SK-N-SH (cell line): Measurements from ENCODE around the gene ARHGEF3. TPM values are rescaled to one million over a fixed set of nuclear protein-coding genes. Genes with fewer than 3 reads are reported as not detected.
A peak's percentile ranks its signal among the peaks of the same experiment; 100 is the strongest.

Experiments used
- CTCF ChIA-PET: fragments of 300-600, 350-600 bp; formaldehyde crosslinking; extraction: SDS; loops from one replicate; lab custom pipeline; 2021; lab: Yijun Ruan, JAX
- POLR2A ChIA-PET: fragments of 350-600 bp; sonication (Branson Sonifier 250); formaldehyde crosslinking; extraction: SDS; loops from one replicate; lab custom pipeline; 2020; ENCODE audit warnings: antibody characterized with exemption, inconsistent platforms; lab: Yijun Ruan, JAX
- DNase-seq: peaks from one replicate; pipeline ENCODE4 v3.0.0; 2012
- H2AFZ ChIP-seq: fragments of 200-600 bp; sonication (generic); 2 replicates; pipeline ENCODE4 v1.8.1; 2016; ENCODE audit warnings: antibody characterized with exemption, mild to moderate bottlenecking, low read depth
- H3F3A ChIP-seq: fragments of 200-600 bp; sonication (generic); replicated peaks from 2 replicates; pipeline ENCODE3; 2016; ENCODE audit warnings: antibody characterized with exemption, mild to moderate bottlenecking; ENCODE audit not compliant: insufficient read depth
- H3K27ac ChIP-seq, 2 experiments: fragments of 200-500 bp in 1 of 2; fragments of 200-600 bp in 1 of 2; sonication (Bioruptor generic) in 1 of 2; sonication (generic), shearing (Covaris generic) in 1 of 2; 2 replicates each; pipeline versions ENCODE4 v1.5.1 to v1.6.1; 2014 to 2016; ENCODE audit warnings: low read depth in 2 of 2, inconsistent platforms in 1 of 2, low read length in 1 of 2, mild to moderate bottlenecking in 1 of 2, mixed read lengths in 1 of 2
- H3K27me3 ChIP-seq: fragments of 200-600 bp; sonication (generic), shearing (Covaris generic); 2 replicates; pipeline ENCODE4 v1.6.1; 2016; ENCODE audit warnings: mixed run types; ENCODE audit not compliant: insufficient read depth
- H3K36me3 ChIP-seq, 2 experiments: fragments of 200-500 bp in 1 of 2; fragments of 200-600 bp in 1 of 2; sonication (Bioruptor generic) in 1 of 2; sonication (generic) in 1 of 2; replicated peaks in 1 of 2; 2 replicates each; pipeline versions ENCODE3 to v1.5.1; 2014 to 2016; ENCODE audit warnings: low read length in 1 of 2, mild to moderate bottlenecking in 1 of 2; ENCODE audit not compliant: insufficient read depth in 2 of 2, control insufficient read depth in 1 of 2
- H3K4me1 ChIP-seq, 2 experiments: fragments of 200-500 bp in 1 of 2; fragments of 200-600 bp in 1 of 2; sonication (Bioruptor generic) in 1 of 2; sonication (generic), shearing (Covaris generic) in 1 of 2; 2 replicates each; pipeline versions ENCODE4 v1.5.1 to v1.6.1; 2014 to 2016; ENCODE audit warnings: low read depth in 1 of 2, low read length in 1 of 2, mixed run types in 1 of 2; ENCODE audit not compliant: insufficient read depth in 2 of 2, control insufficient read depth in 1 of 2
- H3K4me2 ChIP-seq: fragments of 200-600 bp; sonication (generic), shearing (Covaris generic); 2 replicates; pipeline ENCODE4 v1.6.1; 2017; ENCODE audit warnings: mixed run types
- H3K4me3 ChIP-seq, 2 experiments: fragments of 200-500 bp in 1 of 2; fragments of 200-600 bp in 1 of 2; sonication (Bioruptor generic) in 1 of 2; sonication (generic), shearing (Covaris generic) in 1 of 2; 2 replicates each; pipeline versions ENCODE4 v1.5.1 to v1.8.1; 2014 to 2016; ENCODE audit warnings: low read depth in 2 of 2, inconsistent platforms in 1 of 2, low read length in 1 of 2, mild to moderate bottlenecking in 1 of 2, mixed read lengths in 1 of 2, moderate library complexity in 1 of 2
- H3K79me2 ChIP-seq: fragments of 200-600 bp; sonication (generic); 2 replicates; pipeline ENCODE4 v1.8.1; 2017; ENCODE audit warnings: mild to moderate bottlenecking; ENCODE audit not compliant: insufficient read depth
- H3K9ac ChIP-seq: fragments of 200-600 bp; sonication (generic); 2 replicates; pipeline ENCODE4 v1.6.1; 2017; ENCODE audit warnings: mixed run types
- H3K9me2 ChIP-seq: fragments of 200-600 bp; sonication (generic); 2 replicates; pipeline ENCODE4 v1.6.1; 2017; ENCODE audit warnings: mixed run types
- H3K9me3 ChIP-seq: fragments of 200-600 bp; sonication (generic); 2 replicates; pipeline ENCODE4 v1.6.1; 2017; ENCODE audit warnings: mixed run types, mild to moderate bottlenecking, moderate library complexity
- H4K20me1 ChIP-seq: fragments of 200-600 bp; sonication (generic); 2 replicates; pipeline ENCODE4 v1.6.1; 2017; ENCODE audit warnings: mild to moderate bottlenecking, mixed run types; ENCODE audit not compliant: insufficient read depth
- CHD2 ChIP-seq: fragments of 150-350 bp; IDR thresholded peaks from 2 replicates; pipeline ENCODE4 v1.6.1; 2018; ENCODE audit warnings: low read length; ENCODE audit not compliant: partially characterized antibody
- ELF1 ChIP-seq: IDR thresholded peaks from 2 replicates; pipeline ENCODE4 v1.4.0; 2012
- EP300 ChIP-seq, 2 experiments: IDR thresholded peaks; 2 replicates each; pipeline versions ENCODE4 v1.4.0 to v1.6.1; 2012; ENCODE audit warnings: borderline replicate concordance in 1 of 2, low read depth in 1 of 2, low read length in 1 of 2
- FOXJ3 ChIP-seq: sonication (generic); formaldehyde crosslinking; IDR thresholded peaks from 2 replicates; pipeline ENCODE4 v1.5.1; 2020; ENCODE audit warnings: mild to moderate bottlenecking, missing genetic modification reagents
- GABPA ChIP-seq: IDR thresholded peaks from 2 replicates; pipeline ENCODE4 v1.4.0; 2012; ENCODE audit warnings: low read depth, mild to moderate bottlenecking
- GATA2 ChIP-seq: sonication (generic); formaldehyde crosslinking; IDR thresholded peaks from 2 replicates; pipeline ENCODE4 v1.5.0; 2020; ENCODE audit warnings: mild to moderate bottlenecking, missing genetic modification reagents
- IRF3 ChIP-seq: fragments of 150-350 bp; IDR thresholded peaks from 2 replicates; pipeline ENCODE4 v1.6.1; 2016; ENCODE audit warnings: mild to moderate bottlenecking, low read depth, low read length
- JUND ChIP-seq: IDR thresholded peaks from 2 replicates; pipeline ENCODE4 v1.4.0; 2012
- MAX ChIP-seq: IDR thresholded peaks from 2 replicates; pipeline ENCODE4 v1.4.0; 2012; ENCODE audit warnings: low read depth
- MEF2A ChIP-seq: IDR thresholded peaks from 2 replicates; pipeline ENCODE4 v1.4.0; 2012; ENCODE audit warnings: low read depth, borderline replicate concordance
- NFIC ChIP-seq: IDR thresholded peaks from 2 replicates; pipeline ENCODE4 v1.4.0; 2012; ENCODE audit warnings: borderline replicate concordance
- POLR2AphosphoS5 ChIP-seq: IDR thresholded peaks from 2 replicates; pipeline ENCODE4 v1.6.1; 2012; ENCODE audit warnings: low read depth, low read length
- RFX5 ChIP-seq: IDR thresholded peaks from 2 replicates; pipeline ENCODE4 v1.6.1; 2012; ENCODE audit warnings: mild to moderate bottlenecking, improper control_type of control experiment, low read length
- SMC3 ChIP-seq: IDR thresholded peaks from 2 replicates; pipeline ENCODE4 v1.6.1; 2012; ENCODE audit warnings: low read depth, low read length, improper control_type of control experiment
- TCF12 ChIP-seq: IDR thresholded peaks from 2 replicates; pipeline ENCODE4 v1.4.0; 2012
- TEAD4 ChIP-seq: IDR thresholded peaks from 2 replicates; pipeline ENCODE4 v1.4.0; 2012; ENCODE audit warnings: mild to moderate bottlenecking, borderline replicate concordance; ENCODE audit not compliant: insufficient read depth
- USF2 ChIP-seq: fragments of 150-350 bp; IDR thresholded peaks from 2 replicates; pipeline ENCODE4 v1.6.1; 2017; ENCODE audit warnings: antibody characterized with exemption, low read length, low read depth, borderline replicate concordance
- YY1 ChIP-seq: IDR thresholded peaks from 2 replicates; pipeline ENCODE4 v1.4.0; 2012; ENCODE audit warnings: low read depth, mild to moderate bottlenecking
- WGBS: methylation state at CpG from one replicate; pipeline ENCODE4 v1.1.6; 2017; ENCODE audit warnings: low lambda C conversion rate; 5-methylcytosine and 5-hydroxymethylcytosine counted together
- polyA plus RNA-seq, 3 experiments: library from polyadenylated mRNA; depleted of rRNA; stranded (reverse); fragments of >200 nt; gene quantifications; 2 replicates each; pipeline ENCODE4 v1.2.3, GENCODE V29; 2012
- TF ChIP-seq, protein P1 (sequence below): IDR thresholded peaks from 2 replicates; pipeline ENCODE4 v1.4.0; 2012; ENCODE audit warnings: low read depth, borderline replicate concordance

ARHGEF3 gene
- polyA plus RNA-seq, 1 of the 3 experiments (the other 2 are of a cell fraction), result 5.9 TPM

- CTCF ChIA-PET, result interaction anchor here (0.6 to 11.3 kb wide), 30 partner anchors 9 to 207 kb away, joined by 3 to 195 read pairs (median 5); no protein-coding TSS in a partner anchor
- Histone ChIP-seq H4K20me1 (no peaks in the 10 kb centered on the region; the same call in 1 of the 2 replicates), H3K27me3 (no peaks in the 10 kb centered on the region), H3K4me1 (peaks cover 8 to 22% of the 10 kb centered on the region in 2 experiments; a peak in 2 of 4 replicates), H2AFZ (peak overlapping the region; percentile 90), H3F3A (no peaks in the 10 kb centered on the region), H3K27ac (no peak overlapping the region; a peak in 1 of 4 replicates), H3K79me2 (0 out of 2 replicates have a peak, but pooled peaks cover 4% of the 10 kb centered on the region)
- TF ChIP-seq JUND (no peak), GATA2 (CRISPR knock-in tag) (no peak), CHD2 (no peak), POLR2AphosphoS5 (no peak), SMC3 (no peak), RFX5 (no peak), IRF3 (no peak), MEF2A (no peak), YY1 (no peak), ELF1 (no peak), USF2 (no peak), MAX (no peak), NFIC (no peak), FOXJ3 (CRISPR knock-in tag) (no peak), TCF12 (no peak), GABPA (no peak), EP300 (IDR thresholded peaks at IDR 0.05; ENCODE audit: borderline replicate concordance in 1 of 2, low read depth in 1 of 2, low read length in 1 of 2) (no peak), TEAD4 (no peak)
- TF ChIP-seq, protein P1, sequence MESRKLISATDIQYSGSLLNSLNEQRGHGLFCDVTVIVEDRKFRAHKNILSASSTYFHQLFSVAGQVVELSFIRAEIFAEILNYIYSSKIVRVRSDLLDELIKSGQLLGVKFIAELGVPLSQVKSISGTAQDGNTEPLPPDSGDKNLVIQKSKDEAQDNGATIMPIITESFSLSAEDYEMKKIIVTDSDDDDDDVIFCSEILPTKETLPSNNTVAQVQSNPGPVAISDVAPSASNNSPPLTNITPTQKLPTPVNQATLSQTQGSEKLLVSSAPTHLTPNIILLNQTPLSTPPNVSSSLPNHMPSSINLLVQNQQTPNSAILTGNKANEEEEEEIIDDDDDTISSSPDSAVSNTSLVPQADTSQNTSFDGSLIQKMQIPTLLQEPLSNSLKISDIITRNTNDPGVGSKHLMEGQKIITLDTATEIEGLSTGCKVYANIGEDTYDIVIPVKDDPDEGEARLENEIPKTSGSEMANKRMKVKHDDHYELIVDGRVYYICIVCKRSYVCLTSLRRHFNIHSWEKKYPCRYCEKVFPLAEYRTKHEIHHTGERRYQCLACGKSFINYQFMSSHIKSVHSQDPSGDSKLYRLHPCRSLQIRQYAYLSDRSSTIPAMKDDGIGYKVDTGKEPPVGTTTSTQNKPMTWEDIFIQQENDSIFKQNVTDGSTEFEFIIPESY, result no peak
- TF ChIP-seq, all 33 proteins: peak for 0
- H3K4me3 ChIP-seq, result peak overlapping the region; percentile 73 to 75
- 48% methylated on average over 19 of the region's 19 CpGs for WGBS
- H3K4me2 ChIP-seq, result peak overlapping the region; percentile 84
- H3K36me3 ChIP-seq, result no peaks in the 10 kb centered on the region
- POLR2A ChIA-PET, result interaction anchor here (0.6 to 0.9 kb wide), 3 partner anchors 42 to 176 kb away, joined by 3 read pairs; no protein-coding TSS in a partner anchor
- H3K9me3 ChIP-seq, result no peaks in the 10 kb centered on the region
- H3K9me2 ChIP-seq, result no peaks in the 10 kb centered on the region
- DNase-seq, result no peak
- H3K9ac ChIP-seq, result peak overlapping the region; percentile 56
Measured at GRCh38 chr3:56800832-56801661, 702 bp downstream of the ARHGEF3 start.
